CD4-positive, alpha-beta T cell (primary cell): ENCODE results near the gene PARD3B. TPM values are rescaled to one million over a fixed set of nuclear protein-coding genes. Genes with fewer than 3 reads are reported as not detected.

Source experiments
- ATAC-seq: fragments of 200-7000 bp; cut with Tn5 transposase; one replicate; pipeline ENCODE4 v1.10.0; 2022; ENCODE audit warnings: mild to moderate bottlenecking; ENCODE audit not compliant: poor library complexity
- CTCF ChIA-PET: fragments of 350-600 bp; sonication (Branson Sonifier 250); formaldehyde crosslinking; loops from one replicate; lab custom pipeline; 2021; ENCODE audit warnings: antibody characterized with exemption, inconsistent platforms; lab: Charles Lee
- POLR2A ChIA-PET: fragments of 350-600 bp; sonication (Branson Sonifier 250); formaldehyde crosslinking; loops from one replicate; lab custom pipeline; 2021; ENCODE audit warnings: antibody characterized with exemption, inconsistent platforms; lab: Charles Lee
- DNase-seq, 14 experiments: peaks; one replicate each; pipeline ENCODE4 v3.0.0-alpha.2; 2013 to 2020; ENCODE audit warnings: mixed read lengths in 2 of 14
- H3K27ac ChIP-seq, 2 donors: one replicate each; pipeline versions ENCODE4 v1.5.1 to v1.7.0; 2013; ENCODE audit warnings: low read length in 2 of 2, low read depth in 1 of 2, mild to moderate bottlenecking in 1 of 2
- H3K27me3 ChIP-seq, 2 experiments: 1 replicate in 1 of 2; 2 replicates in 1 of 2; pipeline versions ENCODE4 v1.6.1 to v1.7.0; 2013; ENCODE audit warnings: low read length in 2 of 2, control low read depth in 1 of 2, mild to moderate bottlenecking in 1 of 2, moderate library complexity in 1 of 2; ENCODE audit not compliant: insufficient read depth in 2 of 2, control insufficient read depth in 1 of 2
- H3K36me3 ChIP-seq: one replicate; pipeline ENCODE4 v1.6.1; 2013; ENCODE audit warnings: low read length, control low read depth; ENCODE audit not compliant: insufficient read depth
- H3K4me1 ChIP-seq: one replicate; pipeline ENCODE4 v1.6.1; 2013; ENCODE audit warnings: low read length, control low read depth; ENCODE audit not compliant: insufficient read depth
- H3K4me3 ChIP-seq: one replicate; pipeline ENCODE4 v1.5.1; 2013; ENCODE audit warnings: mild to moderate bottlenecking, low read length, moderate library complexity
- H3K9me3 ChIP-seq, 2 experiments: 1 replicate in 1 of 2; 2 replicates in 1 of 2; pipeline versions ENCODE4 v1.6.1 to v1.7.0; 2013; ENCODE audit warnings: low read length in 2 of 2, mild to moderate bottlenecking in 2 of 2, control low read depth in 1 of 2, moderate library complexity in 1 of 2; ENCODE audit not compliant: control insufficient read depth in 1 of 2, insufficient read depth in 1 of 2
- H3K27ac Mint-ChIP-seq: one replicate; pipeline ENCODE4 v1.8.0; 2020; ENCODE audit warnings: mixed read lengths
- H3K27me3 Mint-ChIP-seq: one replicate; pipeline ENCODE4 v1.8.0; 2021; ENCODE audit warnings: mixed read lengths
- H3K36me3 Mint-ChIP-seq: one replicate; pipeline ENCODE4 v1.8.0; 2021; ENCODE audit warnings: low read depth, mixed read lengths
- H3K4me1 Mint-ChIP-seq: one replicate; pipeline ENCODE4 v1.8.0; 2021; ENCODE audit warnings: low read depth, mixed read lengths
- H3K4me3 Mint-ChIP-seq: one replicate; pipeline ENCODE4 v1.8.0; 2020; ENCODE audit warnings: mild to moderate bottlenecking, mixed read lengths
- H3K9me3 Mint-ChIP-seq: one replicate; pipeline ENCODE4 v1.8.0; 2020; ENCODE audit warnings: mixed read lengths
- CTCF ChIP-seq: fragments of 200-600 bp; IDR thresholded peaks from one replicate; pipeline ENCODE4 v1.8.0; 2022; ENCODE audit warnings: antibody characterized with exemption, mild to moderate bottlenecking
- intact Hi-C, 2 experiments: fragments of 100-400 bp; cut with DNase I in 1 of 2; cut with micrococcal nuclease in 1 of 2; formaldehyde crosslinking; loops; one replicate each; pipeline versions ENCODE4 v1.15.1 to v1.9.0; 2023 to 2025; cut with DNase I, micrococcal nuclease
- total RNA-seq, 174 experiments: library from RNA in 2 of 174; stranded (reverse) in 2 of 174; gene quantifications; one replicate each; pipeline ENCODE4 v1.2.3 and lab custom pipeline; 2021 to 2026

Gene PARD3B
- total RNA-seq, 2 experiments from 2014 or later, result 0.87 to 1.9 TPM

DNA sequence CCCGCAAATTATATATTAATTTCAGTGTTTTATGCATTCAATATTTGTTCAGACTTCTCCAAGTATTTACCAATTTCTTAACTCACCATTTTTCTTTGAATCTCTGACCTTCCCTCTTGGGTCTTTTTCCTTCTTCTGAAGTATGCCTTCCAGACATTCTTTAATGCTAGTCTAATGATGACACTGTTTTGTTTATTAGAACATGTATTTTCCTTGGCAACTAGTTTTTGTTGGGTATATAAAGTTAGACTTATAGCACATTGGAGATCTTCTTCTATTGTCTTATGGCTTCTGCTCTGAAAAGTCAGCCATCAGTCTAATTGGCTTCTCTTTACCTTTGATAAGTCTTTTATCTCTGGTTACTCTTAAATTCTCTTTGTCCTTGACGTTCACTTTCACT lies 713.8 kb downstream of the PARD3B start:
- Histone ChIP-seq H3K27ac (no peak overlapping the region), H3K9me3 (no peaks in the 10 kb centered on the region), H3K4me1 (no peaks in the 10 kb centered on the region), H3K4me3 (no peak overlapping the region), H3K36me3 (no peaks in the 10 kb centered on the region), H3K27me3 (no peaks in the 10 kb centered on the region)
- Mint-ChIP-seq H3K4me3 (no peak overlapping the region), H3K27me3 (peaks cover 8% of the 10 kb centered on the region), H3K27ac (no peak overlapping the region), H3K36me3 (no peaks in the 10 kb centered on the region), H3K4me1 (no peaks in the 10 kb centered on the region), H3K9me3 (no peaks in the 10 kb centered on the region)
- ATAC-seq, result no peak
- POLR2A ChIA-PET, result no interaction called here
- DNase-seq, result no peak
- intact Hi-C loops, result no loop called here
- CTCF ChIA-PET, result no interaction called here
- no peak for TF ChIP-seq CTCF

GRCh38 chr2:205261516-205262020 lies 716.3 kb downstream of the PARD3B start:
- Mint-ChIP-seq H3K4me3 (no peak overlapping the region), H3K4me1 (no peaks in the 10 kb centered on the region), H3K27me3 (peaks cover 8% of the 10 kb centered on the region), H3K36me3 (no peaks in the 10 kb centered on the region), H3K9me3 (no peaks in the 10 kb centered on the region), H3K27ac (no peak overlapping the region)
- ChIA-PET POLR2A (no interaction called here), CTCF (no interaction called here)
- DNase-seq (no peak), ATAC-seq (no peak)
- Histone ChIP-seq H3K27ac (no peak overlapping the region), H3K36me3 (no peaks in the 10 kb centered on the region), H3K4me3 (no peak overlapping the region), H3K4me1 (no peaks in the 10 kb centered on the region), H3K27me3 (no peaks in the 10 kb centered on the region), H3K9me3 (no peaks in the 10 kb centered on the region)
- no peak for TF ChIP-seq CTCF
- intact Hi-C loops, result no loop called here

DNA sequence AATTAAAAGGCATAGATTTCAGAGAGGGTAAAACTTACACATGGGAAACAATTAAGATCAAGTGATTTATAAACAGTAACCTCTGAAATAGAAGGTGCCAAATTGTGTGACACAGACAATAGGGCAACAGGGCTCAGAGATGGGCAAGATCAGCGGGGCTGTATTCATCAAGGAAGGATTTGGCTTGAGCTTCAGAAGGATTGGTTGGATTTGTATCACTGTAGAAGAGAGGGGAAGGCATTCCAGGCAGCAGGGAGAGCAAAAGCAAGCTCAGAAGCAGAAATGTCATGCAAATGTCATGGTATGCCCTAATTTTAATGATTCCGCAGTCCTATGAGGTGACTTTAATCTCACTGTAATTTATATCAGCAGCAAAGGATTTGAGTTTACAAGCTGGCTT lies 722.0 kb downstream of the PARD3B start:
- POLR2A ChIA-PET, result no interaction called here
- no peak overlapping the region for H3K4me3 Mint-ChIP-seq
- Histone ChIP-seq H3K27me3 (no peaks in the 10 kb centered on the region), H3K4me1 (no peaks in the 10 kb centered on the region), H3K36me3 (no peaks in the 10 kb centered on the region), H3K4me3 (no peak overlapping the region), H3K27ac (no peak overlapping the region), H3K9me3 (no peaks in the 10 kb centered on the region)
- DNase-seq (no peak), ATAC-seq (no peak)
- no peaks in the 10 kb centered on the region for H3K9me3 Mint-ChIP-seq
- H3K36me3 Mint-ChIP-seq, result no peaks in the 10 kb centered on the region
- peaks cover 13% of the 10 kb centered on the region for H3K27me3 Mint-ChIP-seq
- H3K4me1 Mint-ChIP-seq, result no peaks in the 10 kb centered on the region
- no peak overlapping the region for H3K27ac Mint-ChIP-seq
- no peak for TF ChIP-seq CTCF
- intact Hi-C loops, result no loop called here
- CTCF ChIA-PET, result no interaction called here
